MM.1S (cell line): ENCODE data around the gene NTRK3.

Experiments used
- DNase-seq: peaks from one replicate; pipeline ENCODE4 v3.0.0-alpha.2; 2015
- H2AFZ ChIP-seq: fragments of 300-600 bp; sonication (generic); 2 replicates; pipeline ENCODE4 v1.6.0; 2016; ENCODE audit warnings: antibody characterized with exemption, low read length
- H3F3A ChIP-seq: fragments of 300-600 bp; sonication (generic); 2 replicates; pipeline ENCODE4 v1.6.1; 2016; ENCODE audit warnings: mild to moderate bottlenecking, antibody characterized with exemption, low read length, moderate library complexity, mixed read lengths; ENCODE audit not compliant: insufficient read depth
- H3K27ac ChIP-seq: fragments of 300-600 bp; sonication (generic); 2 replicates; pipeline ENCODE4 v1.5.1; 2016; ENCODE audit warnings: mild to moderate bottlenecking, low read length
- H3K27me3 ChIP-seq: fragments of 300-600 bp; sonication (generic); replicated peaks from 2 replicates; pipeline ENCODE4 v1.6.0; 2016; ENCODE audit warnings: low read length; ENCODE audit not compliant: insufficient read depth
- H3K36me3 ChIP-seq: fragments of 300-600 bp; sonication (generic); replicated peaks from 2 replicates; pipeline ENCODE4 v1.6.1; 2016; ENCODE audit warnings: mild to moderate bottlenecking, low read length, mixed read lengths; ENCODE audit not compliant: insufficient read depth
- H3K4me1 ChIP-seq: fragments of 300-600 bp; sonication (generic); 2 replicates; pipeline ENCODE4 v1.6.1; 2016; ENCODE audit warnings: low read length, mixed read lengths
- H3K4me2 ChIP-seq: fragments of 300-600 bp; sonication (generic); 2 replicates; pipeline ENCODE4 v1.6.0; 2016; ENCODE audit warnings: low read depth, low read length
- H3K4me3 ChIP-seq: fragments of 300-600 bp; sonication (generic); 2 replicates; pipeline ENCODE4 v1.5.1; 2016; ENCODE audit warnings: low read length, mixed read lengths
- H3K79me2 ChIP-seq: fragments of 300-600 bp; sonication (generic); 2 replicates; pipeline ENCODE4 v1.6.1; 2016; ENCODE audit warnings: mixed run types, low read length, mixed read lengths
- H3K9ac ChIP-seq: fragments of 300-600 bp; sonication (generic); 2 replicates; pipeline ENCODE4 v1.6.1; 2016; ENCODE audit warnings: low read length, mixed read lengths
- H3K9me2 ChIP-seq: fragments of 300-600 bp; sonication (generic); replicated peaks from 2 replicates; pipeline ENCODE4 v1.6.1; 2016; ENCODE audit warnings: mild to moderate bottlenecking, low read length, mixed read lengths; ENCODE audit not compliant: insufficient read depth
- H3K9me3 ChIP-seq: fragments of 300-600 bp; sonication (generic); replicated peaks from 2 replicates; pipeline ENCODE4 v1.6.1; 2016; ENCODE audit warnings: mild to moderate bottlenecking, low read length, mixed read lengths; ENCODE audit not compliant: insufficient read depth
- H4K20me1 ChIP-seq: fragments of 300-600 bp; sonication (generic); 2 replicates; pipeline ENCODE4 v1.6.1; 2016; ENCODE audit warnings: mild to moderate bottlenecking, low read length, moderate library complexity, mixed read lengths; ENCODE audit not compliant: insufficient read depth
- EZH2 ChIP-seq: fragments of 300-600 bp; sonication (generic); optimal IDR thresholded peaks from 2 replicates; pipeline ENCODE3; 2017; ENCODE audit warnings: low read depth, mild to moderate bottlenecking, antibody characterized with exemption, low read length, mixed read lengths
- EZH2phosphoT487 ChIP-seq: fragments of 300-600 bp; sonication (generic); IDR thresholded peaks from 2 replicates; pipeline ENCODE4 v1.6.1; 2018; ENCODE audit warnings: antibody characterized with exemption, low read length
- TF ChIP-seq, protein P1 (sequence below): fragments of 300-600 bp; sonication (generic); IDR thresholded peaks from 2 replicates; pipeline ENCODE4 v1.5.1; 2016; ENCODE audit warnings: antibody characterized with exemption, low read length, mixed read lengths

Gene NTRK3

GRCh38 chr15:87916208-87916607 is 340.3 kb downstream of the NTRK3 start:
- H3K4me2 ChIP-seq, result no peak overlapping the region

GRCh38 chr15:87910301-87910700 is 346.2 kb downstream of the NTRK3 start:
- H3K4me2 ChIP-seq, result no peak overlapping the region
- DNase-seq, result no peak
- H3K9ac ChIP-seq, result no peak overlapping the region
- no peaks in the 10 kb centered on the region for H4K20me1 ChIP-seq
- no peaks in the 10 kb centered on the region for H3K36me3 ChIP-seq
- H3K4me1 ChIP-seq, result no peaks in the 10 kb centered on the region
- no peaks in the 10 kb centered on the region for H3K27me3 ChIP-seq
- H3K27ac ChIP-seq, result no peak overlapping the region
- no peaks in the 10 kb centered on the region for H3K79me2 ChIP-seq
- no peaks in the 10 kb centered on the region for H3K9me3 ChIP-seq
- no peaks in the 10 kb centered on the region for H3K9me2 ChIP-seq
- no peak overlapping the region for H2AFZ ChIP-seq
- TF ChIP-seq EZH2phosphoT487 (no peak), EZH2 (no peak)
- TF ChIP-seq, protein P1, sequence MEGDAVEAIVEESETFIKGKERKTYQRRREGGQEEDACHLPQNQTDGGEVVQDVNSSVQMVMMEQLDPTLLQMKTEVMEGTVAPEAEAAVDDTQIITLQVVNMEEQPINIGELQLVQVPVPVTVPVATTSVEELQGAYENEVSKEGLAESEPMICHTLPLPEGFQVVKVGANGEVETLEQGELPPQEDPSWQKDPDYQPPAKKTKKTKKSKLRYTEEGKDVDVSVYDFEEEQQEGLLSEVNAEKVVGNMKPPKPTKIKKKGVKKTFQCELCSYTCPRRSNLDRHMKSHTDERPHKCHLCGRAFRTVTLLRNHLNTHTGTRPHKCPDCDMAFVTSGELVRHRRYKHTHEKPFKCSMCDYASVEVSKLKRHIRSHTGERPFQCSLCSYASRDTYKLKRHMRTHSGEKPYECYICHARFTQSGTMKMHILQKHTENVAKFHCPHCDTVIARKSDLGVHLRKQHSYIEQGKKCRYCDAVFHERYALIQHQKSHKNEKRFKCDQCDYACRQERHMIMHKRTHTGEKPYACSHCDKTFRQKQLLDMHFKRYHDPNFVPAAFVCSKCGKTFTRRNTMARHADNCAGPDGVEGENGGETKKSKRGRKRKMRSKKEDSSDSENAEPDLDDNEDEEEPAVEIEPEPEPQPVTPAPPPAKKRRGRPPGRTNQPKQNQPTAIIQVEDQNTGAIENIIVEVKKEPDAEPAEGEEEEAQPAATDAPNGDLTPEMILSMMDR, result no peak
- H3K4me3 ChIP-seq, result no peak overlapping the region
- H3F3A ChIP-seq, result no peaks in the 10 kb centered on the region

More at GRCh38 chr15:87916208-87916607, 340.3 kb downstream of the NTRK3 start:
- Histone ChIP-seq H3K9ac (no peak overlapping the region), H3K9me2 (no peaks in the 10 kb centered on the region), H3K4me1 (no peaks in the 10 kb centered on the region), H3K79me2 (no peaks in the 10 kb centered on the region), H3K27ac (no peak overlapping the region), H4K20me1 (no peaks in the 10 kb centered on the region), H2AFZ (no peak overlapping the region), H3F3A (no peaks in the 10 kb centered on the region), H3K9me3 (no peaks in the 10 kb centered on the region), H3K27me3 (no peaks in the 10 kb centered on the region), H3K36me3 (no peaks in the 10 kb centered on the region), H3K4me3 (no peak overlapping the region)
- no peak for DNase-seq
- TF ChIP-seq EZH2phosphoT487 (no peak), EZH2 (no peak)
- TF ChIP-seq, protein P1, result no peak

DNA sequence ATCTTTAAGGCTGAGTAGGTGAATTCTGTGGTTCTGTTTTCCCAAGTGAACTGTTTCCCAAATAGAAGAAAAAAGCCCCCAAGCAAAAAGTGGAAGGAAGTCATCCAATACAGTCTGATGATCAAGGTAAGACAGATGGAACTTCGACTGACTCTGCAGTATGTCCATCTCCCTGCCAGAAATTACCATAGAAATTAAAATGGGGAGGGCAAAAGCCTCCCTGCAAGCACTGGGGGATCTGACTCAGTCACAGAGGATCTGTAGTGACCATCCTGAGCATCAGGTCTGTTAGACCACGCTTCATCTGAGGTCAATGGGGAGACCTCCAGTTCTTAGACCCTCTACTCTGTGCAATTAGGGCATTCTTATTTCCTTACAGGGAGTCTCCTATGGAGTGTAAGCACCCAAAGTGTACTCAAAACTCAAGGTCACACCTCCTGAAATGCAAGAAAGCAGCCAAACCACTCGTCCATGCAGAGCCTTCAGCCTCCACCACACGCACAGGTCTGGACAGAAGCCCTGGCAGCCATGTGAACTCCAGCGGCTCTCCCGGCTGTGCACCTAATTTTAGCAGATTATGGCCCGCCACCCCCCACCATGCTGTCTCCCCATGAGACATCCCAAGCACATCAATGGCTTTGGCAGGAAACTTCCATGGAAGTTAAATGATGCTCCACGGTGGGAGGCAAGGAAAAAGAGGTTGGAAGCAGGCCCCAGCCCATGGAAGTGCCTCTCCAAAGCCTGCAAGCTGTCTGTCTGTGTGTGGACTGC is 348.7 kb downstream of the NTRK3 start:
- no peak overlapping the region for H2AFZ ChIP-seq
- H3K4me3 ChIP-seq, result no peak overlapping the region
- TF ChIP-seq EZH2, result no peak
- TF ChIP-seq, protein P1, result no peak
- no peak for TF ChIP-seq EZH2phosphoT487
- H3K4me2 ChIP-seq, result no peak overlapping the region
- no peaks in the 10 kb centered on the region for H3K9me2 ChIP-seq
- no peaks in the 10 kb centered on the region for H4K20me1 ChIP-seq
- no peak for DNase-seq
- H3K9me3 ChIP-seq, result no peaks in the 10 kb centered on the region
- H3F3A ChIP-seq, result no peaks in the 10 kb centered on the region
- no peaks in the 10 kb centered on the region for H3K36me3 ChIP-seq
- no peak overlapping the region for H3K27ac ChIP-seq
- no peak overlapping the region for H3K9ac ChIP-seq
- no peaks in the 10 kb centered on the region for H3K79me2 ChIP-seq
- H3K4me1 ChIP-seq, result no peaks in the 10 kb centered on the region
- H3K27me3 ChIP-seq, result no peaks in the 10 kb centered on the region
